B cell (primary cell): ENCODE data around the gene IQGAP1. TPM values are rescaled to one million over a fixed set of nuclear protein-coding genes. Genes with fewer than 3 reads are reported as not detected.

Experiments
- ATAC-seq: fragments of 200-7000 bp; cut with Tn5 transposase; one replicate; pipeline ENCODE4 v1.10.0; 2021; ENCODE audit warnings: low read depth, mild to moderate bottlenecking, moderate number of reproducible peaks, moderate library complexity
- CTCF ChIA-PET: fragments of 350-600 bp; sonication (Branson Sonifier 250); formaldehyde crosslinking; loops from one replicate; lab custom pipeline; 2021; ENCODE audit warnings: antibody characterized with exemption, inconsistent platforms; lab: Charles Lee
- POLR2A ChIA-PET: fragments of 350-600 bp; sonication (Branson Sonifier 250); formaldehyde crosslinking; loops from one replicate; lab custom pipeline; 2021; ENCODE audit warnings: antibody characterized with exemption; lab: Charles Lee
- DNase-seq: peaks from one replicate; pipeline ENCODE4 v3.0.0; 2013
- H2AFZ ChIP-seq: 2 replicates; pipeline ENCODE4 v1.6.1; 2012; ENCODE audit warnings: mild to moderate bottlenecking, low read depth, low read length; ENCODE audit not compliant: insufficient read depth, poor library complexity, severe bottlenecking
- H3K27ac ChIP-seq, 2 donors: 1 replicate in 1 of 2; 2 replicates in 1 of 2; pipeline ENCODE4 v1.5.1; 2012 to 2013; ENCODE audit warnings: low read length in 2 of 2, mild to moderate bottlenecking in 2 of 2, moderate library complexity in 1 of 2
- H3K27me3 ChIP-seq, 4 experiments: fragments of 200-600 bp in 1 of 4; sonication (generic) in 1 of 4; replicated peaks in 1 of 4; 1 replicate in 2 of 4; 2 replicates in 2 of 4; pipeline versions ENCODE4 v1.6.1 to v1.7.0; 2013 to 2016; ENCODE audit warnings: low read length in 3 of 4, mild to moderate bottlenecking in 2 of 4, mixed read lengths in 1 of 4, moderate library complexity in 1 of 4; ENCODE audit not compliant: insufficient read depth in 4 of 4, control insufficient read depth in 3 of 4; ENCODE audit errors: control extremely low read depth in 1 of 4
- H3K36me3 ChIP-seq, 2 experiments: replicated peaks in 1 of 2; 1 replicate in 1 of 2; 2 replicates in 1 of 2; pipeline versions ENCODE4 v1.6.1 to v1.7.1; 2013; ENCODE audit warnings: low read length in 1 of 2; ENCODE audit not compliant: insufficient read depth in 2 of 2, control insufficient read depth in 1 of 2; ENCODE audit errors: control extremely low read depth in 1 of 2, extremely low read depth in 1 of 2
- H3K4me1 ChIP-seq, 2 donors: fragments of 200-600 bp in 1 of 2; sonication (generic) in 1 of 2; 1 replicate in 1 of 2; 2 replicates in 1 of 2; pipeline versions ENCODE4 v1.5.1 to v1.6.1; 2013 to 2017; ENCODE audit warnings: low read length in 2 of 2; ENCODE audit not compliant: control insufficient read depth in 2 of 2, insufficient read depth in 2 of 2
- H3K4me2 ChIP-seq: replicated peaks from 2 replicates; pipeline ENCODE3; 2012; ENCODE audit warnings: mild to moderate bottlenecking, low read depth, low read length; ENCODE audit not compliant: poor library complexity, severe bottlenecking
- H3K4me3 ChIP-seq, 5 experiments: fragments of 200-600 bp in 1 of 5; sonication (generic) in 1 of 5; 1 replicate in 3 of 5; 2 replicates in 2 of 5; pipeline versions ENCODE4 v1.5.1 to v1.7.0; 2011 to 2016; ENCODE audit warnings: low read length in 4 of 5, mild to moderate bottlenecking in 4 of 5, low read depth in 2 of 5, control low read depth in 1 of 5, moderate library complexity in 1 of 5; ENCODE audit not compliant: insufficient read depth in 1 of 5; ENCODE audit errors: control extremely low read depth in 1 of 5, extremely low read depth in 1 of 5
- H3K79me2 ChIP-seq: fragments of 200-600 bp; sonication (generic); one replicate; pipeline ENCODE4 v1.6.0; 2016; ENCODE audit warnings: low read length; ENCODE audit not compliant: control insufficient read depth, insufficient read depth
- H3K9ac ChIP-seq: fragments of 200-600 bp; sonication (generic); 2 replicates; pipeline ENCODE4 v1.6.1; 2017; ENCODE audit warnings: mild to moderate bottlenecking, low read length, moderate library complexity
- H3K9me3 ChIP-seq, 3 donors: one replicate each; pipeline versions ENCODE4 v1.6.1 to v1.7.1; 2013; ENCODE audit warnings: low read length in 2 of 3; ENCODE audit not compliant: control insufficient read depth in 2 of 3, insufficient read depth in 1 of 3; ENCODE audit errors: control extremely low read depth in 1 of 3
- H4K20me1 ChIP-seq: 2 replicates; pipeline ENCODE4 v1.6.0; 2012; ENCODE audit warnings: mild to moderate bottlenecking, low read length; ENCODE audit not compliant: insufficient read depth, control insufficient read depth, poor library complexity, severe bottlenecking
- H3K27ac Mint-ChIP-seq: one replicate; pipeline ENCODE4 v1.8.0; 2021; ENCODE audit warnings: mixed read lengths
- H3K27me3 Mint-ChIP-seq: one replicate; pipeline ENCODE4 v1.8.0; 2021; ENCODE audit warnings: mixed read lengths
- H3K4me1 Mint-ChIP-seq: one replicate; pipeline ENCODE4 v1.8.0; 2021; ENCODE audit warnings: mixed read lengths
- H3K4me3 Mint-ChIP-seq: one replicate; pipeline ENCODE4 v1.8.0; 2021; ENCODE audit warnings: mixed read lengths
- H3K9me3 Mint-ChIP-seq: one replicate; pipeline ENCODE4 v1.8.0; 2022; ENCODE audit warnings: mixed read lengths; ENCODE audit not compliant: insufficient read depth
- EZH2 ChIP-seq: IDR thresholded peaks from 2 replicates; pipeline ENCODE4 v1.6.1; 2012; ENCODE audit warnings: borderline replicate concordance, low read depth, mild to moderate bottlenecking, moderate library complexity, low read length; ENCODE audit not compliant: insufficient read depth, poor library complexity, severe bottlenecking
- WGBS: methylation state at CpG from one replicate; pipeline ENCODE4 v1.1.5; 2013; ENCODE audit warnings: missing lambda C conversion rate; ENCODE audit not compliant: insufficient coverage; 5-methylcytosine and 5-hydroxymethylcytosine counted together
- intact Hi-C: fragments of 100-400 bp; cut with micrococcal nuclease; formaldehyde crosslinking; loops from one replicate; pipeline ENCODE4 v1.10.0; 2022
- polyA plus RNA-seq: library from polyadenylated mRNA; depleted of rRNA; stranded (reverse); fragments of >200 nt; gene quantifications from 2 replicates; pipeline ENCODE4 v1.2.3, GENCODE V29; 2012
- total RNA-seq, 2 donors: library from RNA; stranded (reverse); fragments of 120-200 nt in 1 of 2; gene quantifications; 1 replicate in 1 of 2; 2 replicates in 1 of 2; pipeline versions ENCODE4 v1.2.3 to v1.2.4, GENCODE V29; 2013 to 2022
- TF ChIP-seq, protein P1 (sequence below): fragments of 200-600 bp; IDR thresholded peaks from one replicate; pipeline ENCODE4 v1.8.0; 2022; ENCODE audit warnings: antibody characterized with exemption, mild to moderate bottlenecking

Gene IQGAP1
- total and polyA plus RNA-seq, 2 donors (not counting 1 experiment from before 2014, with no cell fraction given): 49.7 to 216 TPM

DNA sequence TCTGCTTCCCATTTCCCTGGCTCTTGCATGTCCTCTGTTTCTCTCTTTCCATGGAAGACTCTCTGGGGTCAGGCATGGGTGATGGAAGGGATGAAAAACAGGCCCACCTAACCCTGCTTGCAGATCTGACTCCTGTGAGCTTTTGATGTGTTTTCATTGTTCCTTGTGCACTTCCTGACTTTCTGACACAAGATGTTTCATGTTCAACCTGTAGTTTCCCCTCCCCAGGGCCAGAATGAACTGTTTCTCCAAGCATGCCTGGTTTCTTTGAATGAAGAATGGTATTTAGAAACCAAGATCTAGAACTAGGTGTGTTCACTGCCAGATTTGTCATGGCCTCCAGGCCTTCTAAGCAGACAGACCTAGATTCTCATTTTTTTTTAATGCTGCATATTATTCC is 105.6 kb downstream of the IQGAP1 start:
- H3K27ac Mint-ChIP-seq: peak overlapping the region; percentile 22
- TF ChIP-seq, protein P1, sequence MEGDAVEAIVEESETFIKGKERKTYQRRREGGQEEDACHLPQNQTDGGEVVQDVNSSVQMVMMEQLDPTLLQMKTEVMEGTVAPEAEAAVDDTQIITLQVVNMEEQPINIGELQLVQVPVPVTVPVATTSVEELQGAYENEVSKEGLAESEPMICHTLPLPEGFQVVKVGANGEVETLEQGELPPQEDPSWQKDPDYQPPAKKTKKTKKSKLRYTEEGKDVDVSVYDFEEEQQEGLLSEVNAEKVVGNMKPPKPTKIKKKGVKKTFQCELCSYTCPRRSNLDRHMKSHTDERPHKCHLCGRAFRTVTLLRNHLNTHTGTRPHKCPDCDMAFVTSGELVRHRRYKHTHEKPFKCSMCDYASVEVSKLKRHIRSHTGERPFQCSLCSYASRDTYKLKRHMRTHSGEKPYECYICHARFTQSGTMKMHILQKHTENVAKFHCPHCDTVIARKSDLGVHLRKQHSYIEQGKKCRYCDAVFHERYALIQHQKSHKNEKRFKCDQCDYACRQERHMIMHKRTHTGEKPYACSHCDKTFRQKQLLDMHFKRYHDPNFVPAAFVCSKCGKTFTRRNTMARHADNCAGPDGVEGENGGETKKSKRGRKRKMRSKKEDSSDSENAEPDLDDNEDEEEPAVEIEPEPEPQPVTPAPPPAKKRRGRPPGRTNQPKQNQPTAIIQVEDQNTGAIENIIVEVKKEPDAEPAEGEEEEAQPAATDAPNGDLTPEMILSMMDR: no peak
- no peak for TF ChIP-seq EZH2
- CTCF ChIA-PET: no interaction called here
- H3K4me2 ChIP-seq: no peak overlapping the region
- peaks cover 28 to 90% of the 10 kb centered on the region in 2 experiments for H3K36me3 ChIP-seq
- H3K4me3 Mint-ChIP-seq: no peak overlapping the region
- ATAC-seq: no peak
- no peak overlapping the region for H3K9ac ChIP-seq
- no peaks in the 10 kb centered on the region for H3K9me3 Mint-ChIP-seq
- H3K27me3 ChIP-seq: no peaks in the 10 kb centered on the region
- H3K27ac ChIP-seq: no peak overlapping the region
- H3K79me2 ChIP-seq: no peaks in the 10 kb centered on the region
- H3K4me1 Mint-ChIP-seq: peaks cover 2% of the 10 kb centered on the region
- no peak overlapping the region for H3K4me3 ChIP-seq
- no peak for DNase-seq
- no peaks in the 10 kb centered on the region for H3K9me3 ChIP-seq
- no peaks in the 10 kb centered on the region for H3K27me3 Mint-ChIP-seq
- H2AFZ ChIP-seq: no peak overlapping the region
- no peaks in the 10 kb centered on the region for H3K4me1 ChIP-seq
- intact Hi-C loops: no loop called here
- peaks cover 5% of the 10 kb centered on the region for H4K20me1 ChIP-seq
- POLR2A ChIA-PET: no interaction called here

DNA sequence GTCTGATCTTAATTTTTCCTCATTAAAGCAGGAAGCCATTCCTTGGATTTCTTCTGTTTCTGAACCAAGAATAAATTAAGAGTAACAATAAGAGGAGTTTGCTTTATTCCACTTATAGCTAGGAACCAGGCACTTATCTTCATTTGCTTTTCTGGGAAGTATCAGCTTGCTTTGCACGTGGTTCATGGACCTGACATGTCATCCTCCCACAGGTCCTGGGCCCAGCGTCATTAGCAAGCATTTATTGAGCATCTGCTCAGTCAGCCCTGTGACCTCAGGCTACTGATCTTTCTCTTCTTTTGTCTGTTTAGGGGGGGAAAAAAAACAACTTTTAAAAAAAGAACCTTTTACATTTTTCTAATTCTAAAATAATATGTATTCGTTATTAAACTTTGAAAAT is 107.0 kb downstream of the IQGAP1 start:
- ChIA-PET CTCF (interaction anchor here (1.1 to 1.6 kb wide), 3 partner anchors 102 to 391 kb away, joined by 3 to 5 read pairs (median 3); no protein-coding TSS in a partner anchor), POLR2A (no interaction called here)
- no peaks in the 10 kb centered on the region for H3K79me2 ChIP-seq
- intact Hi-C loops: no loop called here
- H3K4me2 ChIP-seq: no peak overlapping the region
- H3K9me3 Mint-ChIP-seq: no peaks in the 10 kb centered on the region
- H3K4me1 ChIP-seq: no peaks in the 10 kb centered on the region
- H2AFZ ChIP-seq: no peak overlapping the region
- DNase-seq (no peak), ATAC-seq (no peak)
- peaks cover 2% of the 10 kb centered on the region for H3K4me1 Mint-ChIP-seq
- no peak overlapping the region for H3K27ac Mint-ChIP-seq
- no peak overlapping the region for H3K27ac ChIP-seq
- H3K4me3 Mint-ChIP-seq: no peak overlapping the region
- H3K4me3 ChIP-seq: no peak overlapping the region
- no peaks in the 10 kb centered on the region for H3K9me3 ChIP-seq
- WGBS: 93% methylated on average over 2 of the region's 3 CpGs
- no peaks in the 10 kb centered on the region for H3K27me3 Mint-ChIP-seq
- H4K20me1 ChIP-seq: peaks cover 5% of the 10 kb centered on the region
- no peaks in the 10 kb centered on the region for H3K27me3 ChIP-seq
- TF ChIP-seq EZH2: no peak
- TF ChIP-seq, protein P1: no peak
- H3K9ac ChIP-seq: no peak overlapping the region
- H3K36me3 ChIP-seq: peaks cover 25 to 90% of the 10 kb centered on the region in 2 experiments
